Hematopoietic multipotent progenitor cell treated with erythropoietin and hydrocortisone succinate and interleukin-3 and kit ligand, for 15 days (in vitro differentiated cells): ENCODE results near the gene MTHFD2L.
"Not testable (repeated sequence)": the region's sequence is repeated elsewhere in the genome, so short reads cannot be mapped to it uniquely, and the experiment has no call there.

Source experiments
- DNase-seq: peaks from one replicate; pipeline ENCODE4 v3.0.0-alpha.2; 2015; ENCODE audit warnings: low spot score

Gene MTHFD2L

DNA sequence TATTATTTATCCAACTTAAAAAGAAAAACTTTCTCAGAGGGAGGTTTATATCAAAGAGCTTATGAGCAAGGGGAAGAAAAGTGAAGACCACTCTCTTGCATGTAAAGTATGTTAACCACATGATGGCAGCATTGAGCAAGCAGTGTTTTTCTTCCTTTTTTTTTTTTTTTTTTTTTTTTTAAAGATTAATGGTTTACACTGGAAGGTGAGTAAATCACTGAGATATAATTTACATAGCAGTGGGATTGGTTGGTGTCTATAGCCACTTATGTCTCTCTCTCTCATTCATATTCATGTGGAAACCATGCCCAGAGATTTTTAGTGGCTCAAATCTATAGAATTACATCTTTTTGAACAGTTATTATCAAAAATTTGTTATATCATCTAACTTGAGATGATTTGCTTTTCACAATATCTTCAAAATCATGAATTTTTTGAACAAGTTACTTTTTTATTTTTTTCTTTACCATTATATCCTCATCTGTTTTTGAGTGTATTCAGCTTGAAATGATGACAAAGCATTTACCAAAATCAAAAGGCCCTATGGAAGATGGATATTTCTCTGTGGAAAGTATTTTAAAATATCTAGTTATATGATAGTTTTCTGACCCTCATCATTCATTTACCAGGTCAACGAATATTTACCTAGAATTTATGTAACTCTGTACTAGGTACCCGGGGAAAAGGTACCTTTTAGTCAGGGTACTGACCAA, 31.6 kb downstream of the MTHFD2L start:
- peak; percentile 55 for DNase-seq

DNA sequence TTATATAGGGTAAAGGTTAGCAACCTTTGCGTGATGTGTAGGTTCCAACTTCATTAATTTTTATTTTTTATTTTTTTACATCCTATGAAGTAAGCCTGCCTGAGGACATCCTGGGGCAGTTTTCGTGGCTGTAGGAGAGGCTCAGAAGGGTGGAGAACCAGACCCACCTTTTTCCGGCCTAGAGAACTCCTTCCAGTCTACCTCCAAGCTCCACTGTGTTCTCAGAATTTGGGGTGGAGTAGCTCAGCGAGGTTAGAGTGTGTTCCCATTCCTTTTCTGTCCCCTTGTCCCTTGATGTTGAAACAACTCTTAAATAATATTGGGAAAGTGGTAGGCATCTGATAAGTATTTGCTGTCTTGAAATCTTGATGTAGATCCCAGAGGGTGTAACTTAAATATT, 32.4 kb downstream of the MTHFD2L start:
- DNase-seq, result no peak

DNA sequence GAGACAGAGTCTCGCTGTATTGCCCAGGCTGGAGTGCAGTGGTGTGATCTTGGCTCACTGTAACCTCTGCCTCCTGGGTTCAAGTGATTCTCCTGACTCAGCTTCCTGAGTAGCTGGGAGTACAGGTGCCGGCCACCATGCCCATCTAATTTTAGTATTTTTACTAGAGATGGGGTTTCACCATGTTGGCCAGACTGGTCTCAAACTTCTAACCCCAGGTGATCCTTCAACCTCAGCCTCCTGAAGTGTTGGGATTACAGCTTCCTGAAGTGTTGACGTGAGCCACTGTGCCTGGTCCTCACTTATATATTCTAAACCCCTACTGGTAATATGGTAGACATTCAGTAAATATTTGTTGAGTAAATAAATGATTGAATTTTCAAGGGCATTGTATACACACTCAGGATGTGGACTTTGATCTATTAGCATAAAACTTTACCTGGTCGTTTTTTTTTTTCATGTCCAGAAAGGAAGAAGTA, 33.0 kb downstream of the MTHFD2L start:
- no peak for DNase-seq

GRCh38 chr4:74197080-74197479, 39.2 kb downstream of the MTHFD2L start:
- DNase-seq, result no peak

DNA sequence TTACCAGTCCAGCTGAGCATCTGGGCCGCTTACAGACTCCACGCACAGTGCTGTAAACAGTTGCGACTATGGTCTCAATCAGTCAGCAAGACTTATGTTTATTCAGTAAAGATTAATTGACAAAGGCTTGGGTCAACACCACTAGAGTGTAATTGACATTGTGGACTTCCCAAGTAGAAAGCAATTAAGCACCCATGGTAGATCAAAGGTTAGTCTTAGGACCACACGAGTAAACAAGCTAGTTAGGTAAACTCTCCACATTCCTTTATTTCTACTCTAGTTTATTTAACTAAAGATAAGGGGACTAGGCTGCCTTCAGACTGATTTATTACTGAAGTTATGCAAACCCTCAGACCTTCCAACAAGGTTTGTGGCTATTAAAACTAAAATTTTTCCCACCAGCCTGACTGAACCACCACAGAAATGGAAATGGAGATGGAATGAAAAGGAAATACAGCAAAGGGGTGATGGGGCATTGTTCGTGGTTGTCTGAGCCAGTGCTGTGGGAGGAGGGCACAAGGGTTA, 44.2 kb downstream of the MTHFD2L start:
- no peak for DNase-seq

GRCh38 chr4:74203467-74203866, 45.5 kb downstream of the MTHFD2L start:
- DNase-seq, result no peak

DNA sequence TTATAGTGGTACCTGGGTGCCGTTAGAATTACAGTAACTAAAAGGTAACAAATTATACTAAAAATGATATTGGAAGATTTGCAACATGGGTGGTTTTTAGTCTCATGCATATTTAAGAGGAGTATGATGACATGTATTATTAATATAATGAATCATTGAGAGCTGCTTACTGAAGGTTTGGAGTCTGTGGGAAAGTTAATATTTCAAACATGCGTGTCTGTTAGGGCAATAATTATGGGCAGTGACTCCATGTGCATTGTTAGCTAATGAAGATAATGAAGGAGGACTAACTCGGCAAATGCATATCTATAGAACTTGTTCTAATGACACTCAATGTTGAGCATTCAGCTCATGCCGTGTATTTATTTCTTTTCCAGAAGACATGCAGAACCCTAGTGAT, 47.1 kb downstream of the MTHFD2L start:
- DNase-seq, result no peak

DNA sequence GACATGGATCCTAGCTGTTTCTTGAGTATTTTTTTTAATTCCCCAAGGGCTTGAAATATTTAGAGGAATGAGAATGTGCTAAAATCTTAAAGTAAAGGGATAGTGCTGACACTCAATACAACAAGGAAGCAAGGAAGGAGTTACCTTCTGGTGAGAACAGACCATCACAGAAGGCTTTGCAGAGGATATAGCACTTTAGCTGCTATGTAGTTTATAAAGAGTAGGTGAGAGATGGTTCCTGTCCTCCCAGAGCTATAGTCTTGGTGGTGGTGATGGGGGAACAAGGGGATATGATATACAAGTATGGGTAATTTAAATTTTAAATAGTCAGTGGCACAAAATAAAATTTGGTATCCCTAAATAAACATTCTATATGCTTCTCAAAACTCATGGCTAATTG, 47.6 kb downstream of the MTHFD2L start:
- DNase-seq, result no peak

- no peak for DNase-seq
Observed at GRCh38 chr4:74206088-74206825, 48.3 kb downstream of the MTHFD2L start.

DNA sequence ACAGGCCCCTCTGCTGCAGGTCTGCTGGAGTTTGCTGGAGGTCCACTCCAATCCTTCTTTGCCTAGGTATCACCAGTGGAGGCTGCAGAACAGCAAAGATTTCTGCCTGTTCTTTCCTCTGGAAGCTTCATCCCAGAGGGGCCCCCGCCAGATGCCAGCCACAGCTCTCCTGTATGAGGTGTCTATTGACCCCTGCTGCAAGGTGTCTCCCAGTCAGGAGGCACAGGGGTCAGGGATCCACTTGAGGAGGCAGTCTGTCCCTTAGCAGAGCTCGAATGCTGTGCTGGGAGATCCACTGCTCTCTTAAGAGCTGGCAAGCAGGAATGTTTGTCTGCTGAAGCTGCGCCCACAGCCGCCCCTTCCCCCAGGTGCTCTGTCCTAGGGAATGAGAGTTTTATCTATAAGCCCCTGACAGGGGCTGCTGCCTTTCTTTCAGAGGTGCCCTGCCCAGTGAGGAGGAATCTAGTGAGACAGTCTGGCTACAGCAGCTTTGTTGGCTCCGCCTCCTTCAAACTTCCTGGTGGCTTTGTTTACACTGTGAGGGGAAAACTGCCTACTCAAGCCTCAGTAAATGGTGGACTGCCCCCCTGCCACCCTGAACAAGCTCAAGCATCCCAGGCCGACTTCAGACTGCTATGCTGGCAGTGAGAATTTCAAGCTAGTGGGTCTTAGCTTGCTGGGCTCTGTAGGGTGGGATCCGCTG, 56.7 kb downstream of the MTHFD2L start:
- not testable (repeated sequence) for DNase-seq

- not testable (repeated sequence) for DNase-seq
Observed at GRCh38 chr4:74215236-74215635, 57.3 kb downstream of the MTHFD2L start.

GRCh38 chr4:74217365-74217764, 59.4 kb downstream of the MTHFD2L start:
- no peak for DNase-seq

GRCh38 chr4:74218201-74218600, 60.3 kb downstream of the MTHFD2L start:
- DNase-seq, result no peak

DNA sequence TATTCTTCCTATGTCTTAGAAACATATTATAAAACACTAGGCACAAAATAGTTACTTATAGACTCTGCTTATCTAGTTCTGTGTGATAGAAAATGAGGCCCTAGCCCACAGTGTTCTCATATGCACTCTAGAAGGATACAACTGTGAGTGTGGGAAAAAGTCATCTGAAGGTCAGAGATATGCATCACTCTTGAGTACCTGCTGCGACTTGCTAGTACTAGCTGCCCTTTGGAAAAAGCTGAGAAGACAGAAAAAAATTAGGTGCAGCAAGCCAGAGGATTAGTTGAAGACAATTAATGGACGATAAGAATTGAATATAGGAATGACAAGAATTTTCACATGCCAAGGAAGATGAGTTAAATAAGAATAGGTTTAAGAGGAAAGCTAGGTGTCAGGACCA, 61.3 kb downstream of the MTHFD2L start:
- no peak for DNase-seq

DNA sequence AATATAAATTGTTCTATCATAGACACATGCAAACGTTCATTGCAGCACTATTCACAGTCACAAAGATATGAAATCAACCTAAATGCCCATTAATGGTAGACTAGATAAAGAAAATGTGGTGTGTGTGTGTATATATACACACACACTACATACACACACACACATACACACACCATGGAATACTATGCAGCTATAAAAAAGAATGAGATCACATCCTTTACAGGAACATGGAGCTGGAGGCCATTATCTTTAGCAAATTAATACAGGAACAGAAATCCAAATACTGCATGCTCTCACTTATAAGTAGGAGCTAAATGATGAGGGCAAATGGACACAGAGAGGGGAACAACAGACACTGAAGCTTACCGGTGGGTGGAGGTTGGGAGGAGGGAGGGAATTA, 65.2 kb downstream of the MTHFD2L start:
- no peak for DNase-seq

GRCh38 chr4:74223801-74224200, 65.9 kb downstream of the MTHFD2L start:
- DNase-seq, result no peak

- DNase-seq, result peak; percentile 77
Observed at GRCh38 chr4:74228691-74229640, 71.0 kb downstream of the MTHFD2L start.

GRCh38 chr4:74230902-74231499, 73.1 kb downstream of the MTHFD2L start:
- DNase-seq, result no peak

GRCh38 chr4:74235135-74235534, 77.2 kb downstream of the MTHFD2L start:
- no peak for DNase-seq

DNA sequence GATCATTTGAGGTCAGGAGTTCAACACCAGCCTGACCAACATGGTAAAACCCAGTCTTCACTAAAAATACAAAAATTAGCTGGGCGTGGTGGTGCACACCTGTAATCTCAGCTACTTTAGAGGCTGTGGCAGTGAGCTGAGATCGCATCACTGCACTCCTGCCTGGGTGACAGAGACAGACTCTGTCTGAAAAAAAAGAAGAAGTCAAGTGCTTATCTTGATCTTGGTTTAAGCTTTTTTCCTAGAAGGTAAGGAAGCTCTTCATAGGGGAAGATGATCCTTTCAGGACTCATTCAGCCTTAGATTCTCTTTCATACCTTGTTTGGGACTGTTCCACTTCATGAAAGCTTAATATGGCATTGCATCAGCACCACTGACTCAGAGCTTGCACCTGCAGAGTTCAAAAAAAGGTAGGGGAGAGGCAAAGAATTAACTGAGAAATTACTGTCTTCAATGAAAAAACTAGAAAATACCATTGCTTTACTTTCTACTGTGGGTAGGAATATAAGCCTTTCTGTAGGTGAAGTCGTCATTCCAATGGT, 79.6 kb downstream of the MTHFD2L start:
- no peak for DNase-seq

- no peak for DNase-seq
Observed at GRCh38 chr4:74244049-74244448, 86.1 kb downstream of the MTHFD2L start.
